ENCODE data around the gene G3BP1. TPM values are rescaled to one million over a fixed set of nuclear protein-coding genes. Genes with fewer than 3 reads are reported as not detected.

Gene G3BP1
- 123 and 139 TPM in 2 replicates for total RNA-seq (ENCODE audit: low replicate concordance)

GRCh38 chr5:151771259-151772028 is at the start of gene G3BP1:
G3BP1 (plus strand) TSS chr5:151771954; CDS start chr5:151786621, 14,667 bp downstream.

DNA sequence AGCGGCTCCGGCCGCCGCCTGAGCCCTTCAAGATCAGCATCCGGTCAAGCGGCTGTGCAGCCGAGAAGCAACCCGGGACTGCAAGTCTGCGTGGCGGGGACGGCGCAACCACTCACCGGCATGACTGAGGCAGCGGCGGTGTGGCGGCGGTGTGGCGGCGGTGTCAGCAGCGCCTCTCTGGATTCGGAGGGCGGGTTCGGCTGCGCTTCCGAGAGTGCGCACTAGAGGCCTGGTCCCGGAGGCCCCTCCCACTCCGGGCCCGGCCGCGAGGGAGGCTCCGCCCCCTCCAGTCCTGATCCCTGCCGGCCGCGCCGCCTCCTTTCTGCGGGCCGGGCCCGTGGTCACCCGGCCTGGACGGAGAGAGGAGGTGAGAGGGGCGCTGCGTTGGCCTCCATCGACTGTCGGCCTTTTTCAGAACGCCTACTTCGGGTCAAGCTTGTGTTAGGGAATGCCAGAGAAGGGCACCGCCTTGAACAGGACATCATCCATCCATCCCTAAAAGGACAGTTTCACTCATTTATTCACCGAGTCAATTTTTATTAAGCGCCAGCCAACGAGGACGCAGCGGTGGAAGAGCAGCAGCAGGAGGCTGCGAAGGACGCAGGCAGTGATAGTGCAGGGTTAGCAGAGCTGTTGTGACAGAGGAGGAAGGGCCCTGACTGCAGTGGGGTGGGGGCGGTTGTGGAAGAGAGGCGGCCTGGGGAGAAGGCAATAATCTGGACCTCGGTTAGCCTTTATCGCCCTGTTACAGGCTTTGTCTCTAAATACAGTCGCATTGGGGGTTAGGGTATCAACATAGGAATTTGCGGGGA is 13.1 kb upstream of the G3BP1 start, which contains the start of gene ATOX1:
Gene ATOX1, minus strand, starts transcription at position 202 of the 812 bp plus-strand sequence. Its CDS starts 80 bp downstream, at position 122.

Other genes with a start within 250 kb of the G3BP1 start
- gene FAT2, start 180.6 kb upstream of the G3BP1 start, total RNA-seq (ENCODE audit: low replicate concordance): under 0.01 TPM in 2 replicates
- gene SPARC, start 85.0 kb upstream of the G3BP1 start, total RNA-seq (ENCODE audit: low replicate concordance): 1,374 and 1,996 TPM in 2 replicates
- gene ATOX1, start 13.3 kb upstream of the G3BP1 start, total RNA-seq (ENCODE audit: low replicate concordance): 99.0 and 112 TPM in 2 replicates
- not detected in 2 replicates for gene GLRA1, start 152.9 kb downstream of the G3BP1 start, total RNA-seq (ENCODE audit: low replicate concordance)

Measured in smooth muscle cell of the coronary artery (primary cell).